Measurements from ENCODE around the gene MVK.

MVK gene

DNA sequence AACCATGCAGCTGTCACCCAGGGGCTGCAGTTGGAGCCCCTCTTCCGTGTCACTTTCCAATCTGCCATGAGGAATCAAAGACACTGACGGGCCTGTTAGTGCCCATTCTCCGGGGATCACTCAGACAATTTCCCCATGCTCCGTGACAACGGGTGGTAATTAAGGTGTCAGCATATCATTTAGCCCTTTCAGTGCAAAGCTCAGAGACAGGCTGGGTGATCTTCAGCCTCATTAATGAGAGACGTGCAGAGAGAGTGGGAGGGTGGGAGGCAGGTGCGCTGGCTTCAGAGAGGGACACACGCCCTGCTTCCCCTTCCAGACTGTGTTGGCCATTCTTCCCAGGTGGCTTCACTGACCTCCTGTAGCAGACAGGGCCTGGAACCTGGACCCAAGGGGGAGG is 58.7 kb downstream of the MVK start:
- TF ChIP-seq, protein P1, sequence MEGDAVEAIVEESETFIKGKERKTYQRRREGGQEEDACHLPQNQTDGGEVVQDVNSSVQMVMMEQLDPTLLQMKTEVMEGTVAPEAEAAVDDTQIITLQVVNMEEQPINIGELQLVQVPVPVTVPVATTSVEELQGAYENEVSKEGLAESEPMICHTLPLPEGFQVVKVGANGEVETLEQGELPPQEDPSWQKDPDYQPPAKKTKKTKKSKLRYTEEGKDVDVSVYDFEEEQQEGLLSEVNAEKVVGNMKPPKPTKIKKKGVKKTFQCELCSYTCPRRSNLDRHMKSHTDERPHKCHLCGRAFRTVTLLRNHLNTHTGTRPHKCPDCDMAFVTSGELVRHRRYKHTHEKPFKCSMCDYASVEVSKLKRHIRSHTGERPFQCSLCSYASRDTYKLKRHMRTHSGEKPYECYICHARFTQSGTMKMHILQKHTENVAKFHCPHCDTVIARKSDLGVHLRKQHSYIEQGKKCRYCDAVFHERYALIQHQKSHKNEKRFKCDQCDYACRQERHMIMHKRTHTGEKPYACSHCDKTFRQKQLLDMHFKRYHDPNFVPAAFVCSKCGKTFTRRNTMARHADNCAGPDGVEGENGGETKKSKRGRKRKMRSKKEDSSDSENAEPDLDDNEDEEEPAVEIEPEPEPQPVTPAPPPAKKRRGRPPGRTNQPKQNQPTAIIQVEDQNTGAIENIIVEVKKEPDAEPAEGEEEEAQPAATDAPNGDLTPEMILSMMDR (IDR thresholded peaks at IDR 0.05; ENCODE audit: low read depth, low read length) = no peak
- no peak for DNase-seq (ENCODE audit: extremely low read depth, low read depth)

DNA sequence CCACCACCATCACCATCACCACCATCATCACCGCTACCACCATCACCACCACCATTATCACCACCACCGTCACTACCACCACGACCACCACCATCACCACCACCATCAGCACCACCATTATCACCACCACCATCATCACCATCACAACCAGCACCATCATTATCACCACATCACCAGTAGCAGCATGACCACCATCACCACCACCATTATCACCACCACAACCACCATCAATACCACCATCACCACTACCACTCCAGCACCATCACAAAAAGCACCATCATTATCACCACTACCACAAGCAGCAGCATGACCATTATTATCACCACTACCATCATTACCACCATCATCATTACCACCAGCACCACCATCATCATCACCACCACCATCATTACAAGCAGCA is 62.1 kb downstream of the MVK start:
- TF ChIP-seq, protein P1 (IDR thresholded peaks at IDR 0.05; ENCODE audit: low read depth, low read length) = no peak

DNA sequence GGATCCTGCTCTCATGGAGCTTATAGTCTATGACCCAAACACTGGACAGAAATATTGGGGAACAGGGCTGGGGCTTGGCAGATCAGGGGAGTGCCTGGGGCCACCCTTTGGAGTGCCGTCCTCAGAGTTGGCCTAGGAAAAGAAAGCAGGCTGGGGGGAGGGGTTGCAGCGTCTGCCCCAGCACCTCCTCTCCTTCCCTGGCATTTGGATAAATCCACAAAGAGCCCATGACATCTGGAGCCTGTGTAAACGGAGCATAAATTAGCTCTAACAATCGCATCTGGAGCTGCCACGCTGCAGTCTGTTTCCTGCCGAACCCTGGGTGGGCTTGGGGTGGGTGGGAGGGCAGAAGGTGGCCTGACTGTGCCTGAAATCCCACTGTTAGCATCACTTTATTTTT is 63.8 kb downstream of the MVK start:
- no peak for DNase-seq (ENCODE audit: extremely low read depth, low read depth)

More for the DNA sequence above, 62.1 kb downstream of the MVK start:
- DNase-seq (ENCODE audit: extremely low read depth, low read depth) = no peak

DNA sequence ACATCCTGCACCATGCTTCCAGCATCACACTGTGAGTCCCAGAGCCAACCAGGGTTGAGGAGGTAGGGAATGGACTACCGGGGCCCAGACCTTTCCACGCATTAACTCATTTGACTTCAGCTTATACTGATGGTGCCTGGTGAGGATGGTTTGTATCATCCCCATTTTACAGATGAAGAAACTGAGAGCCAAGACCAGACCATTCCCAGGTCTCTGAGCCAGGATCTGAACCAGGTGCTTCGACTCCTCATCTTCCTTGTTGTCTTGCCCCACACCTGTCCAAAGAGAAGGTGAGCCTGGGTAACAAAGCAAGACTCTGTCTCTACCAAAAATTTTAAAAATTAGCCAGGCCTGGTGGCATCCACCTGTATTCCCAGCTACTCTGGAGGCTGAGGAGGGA is 64.4 kb downstream of the MVK start:
- TF ChIP-seq, protein P1 (IDR thresholded peaks at IDR 0.05; ENCODE audit: low read depth, low read length) = no peak
- DNase-seq (ENCODE audit: extremely low read depth, low read depth) = no peak

More for the DNA sequence above, 63.8 kb downstream of the MVK start:
- TF ChIP-seq, protein P1 (IDR thresholded peaks at IDR 0.05; ENCODE audit: low read depth, low read length) = no peak

DNA sequence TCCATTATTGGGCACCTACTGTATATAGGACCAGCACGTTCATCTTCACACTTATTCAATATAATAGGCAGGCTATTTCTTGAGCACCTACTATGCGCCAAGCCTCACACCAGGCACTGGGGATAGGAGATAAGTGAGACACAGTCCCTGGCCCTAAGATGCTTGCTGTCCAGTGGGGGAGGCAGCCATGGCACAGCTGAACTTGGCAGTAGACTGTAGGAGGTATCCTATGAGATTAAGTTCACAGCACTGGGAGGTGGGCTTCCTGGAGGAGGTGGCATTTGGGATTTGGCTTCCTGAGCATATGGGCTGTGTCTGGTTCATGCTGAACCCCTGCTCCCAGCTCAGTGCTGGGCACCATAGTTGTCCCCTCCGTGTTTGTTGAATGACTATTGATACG is 65.1 kb downstream of the MVK start:
- DNase-seq (ENCODE audit: extremely low read depth, low read depth) = no peak
- TF ChIP-seq, protein P1 (IDR thresholded peaks at IDR 0.05; ENCODE audit: low read depth, low read length) = no peak

DNA sequence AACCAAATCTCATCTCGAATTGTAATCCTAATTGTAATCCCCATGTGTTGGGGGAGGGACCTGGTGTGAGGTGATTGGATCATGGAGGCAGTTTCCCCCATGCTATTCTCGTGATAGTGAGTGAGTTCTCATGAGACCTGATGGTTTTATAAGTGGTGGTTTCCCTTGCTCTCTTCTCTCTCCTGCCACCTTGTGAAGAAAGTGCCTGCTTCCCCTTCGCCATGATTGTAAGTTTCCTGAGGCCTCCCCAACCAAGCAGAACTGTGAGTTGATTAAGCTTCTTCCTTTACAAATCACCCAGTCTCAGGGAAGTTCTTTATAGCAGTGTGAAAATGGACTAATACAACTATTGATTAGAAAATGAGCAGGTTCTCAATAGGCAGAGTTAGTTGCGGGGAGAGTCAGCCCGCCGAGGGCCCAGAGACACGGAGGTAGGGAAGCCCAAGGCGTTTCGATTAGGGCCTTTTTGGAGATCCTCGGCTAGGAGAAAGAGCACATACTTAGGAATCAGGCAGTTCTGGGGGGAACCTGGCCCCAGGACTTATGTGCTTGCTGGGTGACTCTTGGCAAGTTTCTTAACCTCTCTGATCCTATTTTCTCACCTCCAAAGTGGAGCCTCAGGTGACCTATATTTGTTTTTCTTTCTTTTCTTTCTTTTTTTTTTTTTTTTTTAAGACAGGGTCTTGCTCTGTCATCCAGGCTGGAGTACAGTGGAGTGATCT is 65.7 kb downstream of the MVK start:
- TF ChIP-seq, protein P1 (IDR thresholded peaks at IDR 0.05; ENCODE audit: low read depth, low read length) = no peak
- DNase-seq (ENCODE audit: extremely low read depth, low read depth) = no peak

DNA sequence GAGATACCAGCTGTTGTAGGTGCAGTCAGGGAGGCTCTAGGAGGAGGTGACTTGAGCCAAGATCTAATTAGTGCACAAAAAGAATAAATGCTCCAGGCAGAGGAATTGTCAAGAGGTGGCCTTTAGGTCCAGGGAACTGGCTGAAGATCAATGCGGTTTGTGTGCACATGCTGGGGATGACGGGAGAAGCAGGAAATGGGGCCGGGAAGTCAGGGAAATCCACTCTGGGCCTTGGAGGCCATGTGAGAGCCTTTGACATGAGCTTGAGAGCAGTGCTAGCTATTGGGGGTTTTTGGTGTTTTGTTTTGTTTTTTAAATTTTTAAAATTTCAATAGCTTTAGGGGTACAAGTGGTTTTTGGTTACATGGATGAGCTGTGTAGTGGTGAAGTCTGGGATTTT is 67.4 kb downstream of the MVK start:
- no peak for DNase-seq (ENCODE audit: extremely low read depth, low read depth)
- TF ChIP-seq, protein P1 (IDR thresholded peaks at IDR 0.05; ENCODE audit: low read depth, low read length) = no peak
